GM10266 (cell line): ENCODE results near the gene SRP19.

Experiments
- DNase-seq: peaks from one replicate; pipeline ENCODE4 v3.0.0; 2012; ENCODE audit errors: extremely low spot score
- CTCF ChIP-seq: IDR thresholded peaks from 2 replicates; pipeline ENCODE4 v1.5.1; 2012; ENCODE audit warnings: mild to moderate bottlenecking, low read depth; ENCODE audit not compliant: control insufficient read depth, insufficient read depth; ENCODE audit errors: missing control alignments

The SRP19 gene

DNA sequence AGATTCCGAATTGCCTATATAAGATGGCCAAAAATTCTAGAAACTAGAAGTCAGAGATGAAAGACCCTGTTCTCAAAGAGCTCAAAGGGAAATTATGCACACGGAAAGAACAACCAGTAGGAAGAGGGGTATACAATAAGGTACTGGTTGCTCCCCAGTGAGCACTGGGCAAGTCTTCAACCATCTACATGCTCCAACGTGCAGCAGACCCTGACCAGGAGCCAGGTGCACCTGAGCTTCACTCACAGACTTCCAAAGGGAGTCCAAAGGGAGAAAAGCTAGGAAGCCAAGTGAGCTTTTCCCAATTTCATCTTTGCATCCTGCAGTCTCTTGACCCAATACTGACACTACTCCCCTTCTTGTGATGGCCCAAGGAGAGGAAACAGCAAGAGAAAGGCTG is 57.0 kb downstream of the SRP19 start:
- DNase-seq: no peak

GRCh38 chr5:112918679-112919078 is 57.6 kb downstream of the SRP19 start:
- TF ChIP-seq CTCF: no peak
- DNase-seq: no peak

More for the DNA sequence above, 57.0 kb downstream of the SRP19 start:
- no peak for TF ChIP-seq CTCF
